H9 (cell line): ENCODE measurements around the gene NBR1. TPM values are rescaled to one million over a fixed set of nuclear protein-coding genes. Genes with fewer than 3 reads are reported as not detected.

Source experiments
- DNase-seq: peaks from one replicate; pipeline ENCODE4 v3.0.0-alpha.2; 2017
- H2AFZ ChIP-seq: one replicate; pipeline ENCODE4 v1.6.1; 2013; ENCODE audit warnings: mild to moderate bottlenecking, low read length, control low read depth, moderate library complexity
- H2AK5ac ChIP-seq: 2 replicates; pipeline ENCODE4 v1.6.1; 2013; ENCODE audit warnings: low read length, control low read depth, mixed read lengths; ENCODE audit not compliant: insufficient read length
- H2BK120ac ChIP-seq: one replicate; pipeline ENCODE4 v1.6.1; 2013; ENCODE audit warnings: low read depth, mild to moderate bottlenecking, low read length, control low read depth, inconsistent platforms; ENCODE audit not compliant: poor library complexity, severe bottlenecking
- H2BK12ac ChIP-seq: 2 replicates; pipeline ENCODE4 v1.6.1; 2013; ENCODE audit warnings: low read length, control low read depth, mixed read lengths, low read depth; ENCODE audit not compliant: insufficient read length
- H2BK15ac ChIP-seq: 2 replicates; pipeline ENCODE4 v1.6.1; 2013; ENCODE audit warnings: low read depth, low read length, control low read depth
- H2BK20ac ChIP-seq: one replicate; pipeline ENCODE4 v1.6.1; 2013; ENCODE audit warnings: low read depth, mild to moderate bottlenecking, low read length, control low read depth, inconsistent platforms; ENCODE audit not compliant: poor library complexity, severe bottlenecking
- H2BK5ac ChIP-seq: 2 replicates; pipeline ENCODE4 v1.6.1; 2013; ENCODE audit warnings: low read length, control low read depth, mixed read lengths; ENCODE audit not compliant: insufficient read length
- H3K14ac ChIP-seq: 2 replicates; pipeline ENCODE4 v1.6.1; 2013; ENCODE audit warnings: low read length, control low read depth; ENCODE audit not compliant: insufficient read depth
- H3K18ac ChIP-seq: 2 replicates; pipeline ENCODE4 v1.6.1; 2013; ENCODE audit warnings: low read depth, mild to moderate bottlenecking, mixed read lengths, low read length, control low read depth; ENCODE audit not compliant: insufficient read length
- H3K23ac ChIP-seq: 2 replicates; pipeline ENCODE4 v1.6.1; 2013; ENCODE audit warnings: low read length, control low read depth, mixed read lengths, low read depth; ENCODE audit not compliant: insufficient read length
- H3K23me2 ChIP-seq: 2 replicates; pipeline ENCODE4 v1.6.1; 2013; ENCODE audit warnings: low read depth, mild to moderate bottlenecking, mixed read lengths, low read length, control low read depth; ENCODE audit not compliant: insufficient read length, poor library complexity, severe bottlenecking
- H3K27ac ChIP-seq: 2 replicates; pipeline ENCODE4 v1.5.1; 2013; ENCODE audit warnings: low read length, control low read depth, mixed read lengths, low read depth; ENCODE audit not compliant: insufficient read length
- H3K27me3 ChIP-seq: 2 replicates; pipeline ENCODE4 v1.6.1; 2013; ENCODE audit warnings: low read length, control low read depth, inconsistent platforms; ENCODE audit not compliant: insufficient read depth
- H3K4ac ChIP-seq: 2 replicates; pipeline ENCODE4 v1.6.1; 2013; ENCODE audit warnings: low read depth, mild to moderate bottlenecking, control low read depth, inconsistent platforms, low read length, moderate library complexity
- H3K4me1 ChIP-seq: 2 replicates; pipeline ENCODE4 v1.6.1; 2013; ENCODE audit warnings: low read length, control low read depth, inconsistent platforms; ENCODE audit not compliant: insufficient read depth
- H3K4me2 ChIP-seq: 2 replicates; pipeline ENCODE4 v1.6.1; 2013; ENCODE audit warnings: low read length, control low read depth, mixed read lengths; ENCODE audit not compliant: insufficient read length, insufficient read depth
- H3K56ac ChIP-seq: 2 replicates; pipeline ENCODE4 v1.6.1; 2013; ENCODE audit warnings: low read depth, mild to moderate bottlenecking, mixed read lengths, low read length, control low read depth; ENCODE audit not compliant: insufficient read length
- H3K79me1 ChIP-seq: 2 replicates; pipeline ENCODE4 v1.6.1; 2013; ENCODE audit warnings: low read depth, mild to moderate bottlenecking, moderate library complexity, low read length, control low read depth, inconsistent platforms; ENCODE audit not compliant: insufficient read depth, poor library complexity, severe bottlenecking
- H3K79me2 ChIP-seq: 2 replicates; pipeline ENCODE4 v1.6.1; 2013; ENCODE audit warnings: low read length, control low read depth, inconsistent platforms; ENCODE audit not compliant: insufficient read depth
- H3K9ac ChIP-seq: 2 replicates; pipeline ENCODE4 v1.6.1; 2013; ENCODE audit warnings: low read length, control low read depth, mixed read lengths; ENCODE audit not compliant: insufficient read length; ENCODE audit errors: extremely low read depth
- H3K9me3 ChIP-seq: one replicate; pipeline ENCODE4 v1.6.1; 2013; ENCODE audit warnings: low read depth, low read length, inconsistent platforms; ENCODE audit not compliant: control insufficient read depth
- H3T11ph ChIP-seq: one replicate; pipeline ENCODE4 v1.6.1; 2013; ENCODE audit warnings: mild to moderate bottlenecking, low read length, control low read depth, inconsistent platforms
- H4K20me1 ChIP-seq: one replicate; pipeline ENCODE4 v1.6.1; 2013; ENCODE audit not compliant: control insufficient read depth, insufficient read length, insufficient read depth
- H4K5ac ChIP-seq: 2 replicates; pipeline ENCODE4 v1.6.1; 2013; ENCODE audit warnings: low read depth, mild to moderate bottlenecking, mixed read lengths, low read length, control low read depth; ENCODE audit not compliant: insufficient read length
- H4K8ac ChIP-seq: replicated peaks from 2 replicates; pipeline ENCODE4 v1.6.1; 2013; ENCODE audit warnings: low read length, control low read depth, mixed read lengths, low read depth; ENCODE audit not compliant: insufficient read length
- H4K91ac ChIP-seq: 2 replicates; pipeline ENCODE4 v1.6.1; 2013; ENCODE audit warnings: low read depth, mild to moderate bottlenecking, moderate library complexity, mixed read lengths, low read length, control low read depth; ENCODE audit not compliant: insufficient read length
- H3K27ac Mint-ChIP-seq, 3 experiments: 2 replicates in 2 of 3; 3 replicates in 1 of 3; pipeline ENCODE4 v1.8.0; 2020 to 2021; ENCODE audit warnings: mixed read lengths in 3 of 3, mild to moderate bottlenecking in 1 of 3, moderate library complexity in 1 of 3
- H3K27me3 Mint-ChIP-seq: 2 replicates; pipeline ENCODE4 v1.8.0; 2021; ENCODE audit warnings: low read depth, mild to moderate bottlenecking, moderate library complexity, mixed read lengths
- H3K36me3 Mint-ChIP-seq, 3 experiments: 2 replicates in 2 of 3; 3 replicates in 1 of 3; pipeline ENCODE4 v1.8.0; 2020 to 2021; ENCODE audit warnings: low read depth in 3 of 3, mixed read lengths in 3 of 3; ENCODE audit not compliant: insufficient read depth in 1 of 3
- H3K4me1 Mint-ChIP-seq, 2 experiments: 2 replicates each; pipeline ENCODE4 v1.8.0; 2020; ENCODE audit warnings: mixed read lengths in 2 of 2
- H3K4me3 Mint-ChIP-seq, 2 experiments: 2 replicates in 1 of 2; 3 replicates in 1 of 2; pipeline ENCODE4 v1.8.0; 2020 to 2021; ENCODE audit warnings: mild to moderate bottlenecking in 2 of 2, mixed read lengths in 2 of 2, moderate library complexity in 1 of 2
- H3K9me3 Mint-ChIP-seq, 2 experiments: 2 replicates in 1 of 2; 3 replicates in 1 of 2; pipeline ENCODE4 v1.8.0; 2020; ENCODE audit warnings: mild to moderate bottlenecking in 2 of 2, mixed read lengths in 2 of 2, moderate library complexity in 1 of 2
- WGBS: extraction: QIAGEN DNeasy Blood & Tissue Kit; methylation state at CpG from one replicate; pipeline ENCODE4 v1.1.7; 2013; ENCODE audit warnings: missing lambda C conversion rate, low lambda C conversion rate, mixed read lengths; ENCODE audit not compliant: insufficient read length; ENCODE audit errors: extremely low coverage; 5-methylcytosine and 5-hydroxymethylcytosine counted together
- total RNA-seq: library from RNA; stranded (reverse); gene quantifications from 2 replicates; pipeline ENCODE4 v1.2.1, GENCODE V29; 2021
- TF ChIP-seq, protein P1 (sequence below): fragments of 200-600 bp; sonication (generic); conservative IDR thresholded peaks from 3 replicates; pipeline ENCODE4 v1.8.0; 2021; ENCODE audit warnings: antibody characterized with exemption, mild to moderate bottlenecking

Gene NBR1
- total RNA-seq, 1 experiment from 2014 or later, result 34.2 TPM

- Histone ChIP-seq H4K20me1 (no peaks in the 10 kb centered on the region), H3K4ac (no peak overlapping the region; the same call in 1 of the 2 replicates), H2AK5ac (no peak overlapping the region), H3K27ac (no peak overlapping the region), H4K5ac (no peak overlapping the region), H2BK5ac (peak overlapping the region; percentile 22), H2BK12ac (no peak overlapping the region), H2BK15ac (no peak overlapping the region), H3K23me2 (peaks cover 11% of the 10 kb centered on the region), H3K79me1 (no peaks in the 10 kb centered on the region), H3T11ph (no peak overlapping the region), H3K23ac (no peak overlapping the region), H3K79me2 (no peaks in the 10 kb centered on the region; the same call in 1 of the 2 replicates), H3K4me2 (peak overlapping the region; percentile 96), H3K18ac (peak overlapping the region; percentile 90), H3K9me3 (no peaks in the 10 kb centered on the region), H4K91ac (no peak overlapping the region), H4K8ac (no peak overlapping the region), H3K14ac (peak overlapping the region; percentile 81; the same call in 1 of the 2 replicates), H3K56ac (no peak overlapping the region), H2BK120ac (no peak overlapping the region), H3K27me3 (no peaks in the 10 kb centered on the region), H2AFZ (no peak overlapping the region), H2BK20ac (no peak overlapping the region), H3K9ac (peak overlapping the region; percentile 92), H3K4me1 (no peaks in the 10 kb centered on the region)
- peak overlapping the region; percentile 92 to 98 for H3K4me3 Mint-ChIP-seq
- peaks cover 2% of the 10 kb centered on the region for H3K27me3 Mint-ChIP-seq
- H3K9me3 Mint-ChIP-seq, result peaks cover 4 to 7% of the 10 kb centered on the region in 2 experiments; a peak in 4 of 5 replicates
- peaks cover 9 to 13% of the 10 kb centered on the region in 2 experiments for H3K4me1 Mint-ChIP-seq
- peaks cover 24 to 41% (median 40%) of the 10 kb centered on the region in 3 experiments for H3K36me3 Mint-ChIP-seq
- WGBS, result no CpG with 5 or more reads among the region's 59 CpGs
- DNase-seq, result peak; percentile 44
- peak overlapping the region; percentile 97 to 100 (median 99) for H3K27ac Mint-ChIP-seq
- TF ChIP-seq, protein P1, sequence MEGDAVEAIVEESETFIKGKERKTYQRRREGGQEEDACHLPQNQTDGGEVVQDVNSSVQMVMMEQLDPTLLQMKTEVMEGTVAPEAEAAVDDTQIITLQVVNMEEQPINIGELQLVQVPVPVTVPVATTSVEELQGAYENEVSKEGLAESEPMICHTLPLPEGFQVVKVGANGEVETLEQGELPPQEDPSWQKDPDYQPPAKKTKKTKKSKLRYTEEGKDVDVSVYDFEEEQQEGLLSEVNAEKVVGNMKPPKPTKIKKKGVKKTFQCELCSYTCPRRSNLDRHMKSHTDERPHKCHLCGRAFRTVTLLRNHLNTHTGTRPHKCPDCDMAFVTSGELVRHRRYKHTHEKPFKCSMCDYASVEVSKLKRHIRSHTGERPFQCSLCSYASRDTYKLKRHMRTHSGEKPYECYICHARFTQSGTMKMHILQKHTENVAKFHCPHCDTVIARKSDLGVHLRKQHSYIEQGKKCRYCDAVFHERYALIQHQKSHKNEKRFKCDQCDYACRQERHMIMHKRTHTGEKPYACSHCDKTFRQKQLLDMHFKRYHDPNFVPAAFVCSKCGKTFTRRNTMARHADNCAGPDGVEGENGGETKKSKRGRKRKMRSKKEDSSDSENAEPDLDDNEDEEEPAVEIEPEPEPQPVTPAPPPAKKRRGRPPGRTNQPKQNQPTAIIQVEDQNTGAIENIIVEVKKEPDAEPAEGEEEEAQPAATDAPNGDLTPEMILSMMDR, result no peak
Observed at GRCh38 chr17:43125967-43126910, 44.8 kb upstream of the NBR1 start.
